Ishikawa (cell line): ENCODE results near the gene INO80D.

Experiments
- CEBPB ChIP-seq: IDR thresholded peaks from 2 replicates; pipeline ENCODE4 v1.6.1; 2012
- CREB1 ChIP-seq: IDR thresholded peaks from 2 replicates; pipeline ENCODE4 v1.6.1; 2012; ENCODE audit warnings: low read depth
- EGR1 ChIP-seq: IDR thresholded peaks from 2 replicates; pipeline ENCODE4 v1.6.1; 2012
- EP300 ChIP-seq: IDR thresholded peaks from 2 replicates; pipeline ENCODE4 v1.6.1; 2012; ENCODE audit warnings: borderline replicate concordance
- FOXM1 ChIP-seq: IDR thresholded peaks from 2 replicates; pipeline ENCODE4 v1.6.1; 2012; ENCODE audit warnings: low read depth, borderline replicate concordance
- MAX ChIP-seq: IDR thresholded peaks from 2 replicates; pipeline ENCODE4 v1.6.1; 2012
- NFIC ChIP-seq: IDR thresholded peaks from 2 replicates; pipeline ENCODE4 v1.6.1; 2012
- RAD21 ChIP-seq: IDR thresholded peaks from 2 replicates; pipeline ENCODE4 v1.6.1; 2012; ENCODE audit warnings: low read depth
- REST ChIP-seq: IDR thresholded peaks from 2 replicates; pipeline ENCODE4 v1.6.1; 2012; ENCODE audit warnings: low read depth, mild to moderate bottlenecking
- TAF1 ChIP-seq: IDR thresholded peaks from 2 replicates; pipeline ENCODE4 v1.6.1; 2012; ENCODE audit warnings: low read depth, mild to moderate bottlenecking
- TCF12 ChIP-seq: IDR thresholded peaks from 2 replicates; pipeline ENCODE4 v1.6.1; 2012; ENCODE audit warnings: low read depth
- TEAD4 ChIP-seq: IDR thresholded peaks from 2 replicates; pipeline ENCODE4 v1.6.1; 2012
- USF1 ChIP-seq: IDR thresholded peaks from 2 replicates; pipeline ENCODE4 v1.6.1; 2012
- YY1 ChIP-seq: IDR thresholded peaks from 2 replicates; pipeline ENCODE4 v1.6.1; 2012; ENCODE audit warnings: low read depth
- ZBTB7A ChIP-seq: IDR thresholded peaks from 2 replicates; pipeline ENCODE4 v1.6.1; 2012; ENCODE audit warnings: low read depth

The INO80D gene

GRCh38 chr2:205948496-205948837, 137.5 kb downstream of the INO80D start:
- no peak for TF ChIP-seq YY1
- no peak for TF ChIP-seq CEBPB
- TF ChIP-seq REST, result no peak
- no peak for TF ChIP-seq ZBTB7A
- TF ChIP-seq TAF1, result no peak

GRCh38 chr2:205947621-205948495, 138.1 kb downstream of the INO80D start:
- peak; percentile 82 for TF ChIP-seq RAD21
- TF ChIP-seq YY1, result no peak

GRCh38 chr2:205946226-205946625, 139.7 kb downstream of the INO80D start:
- no peak for TF ChIP-seq CREB1
- no peak for TF ChIP-seq USF1
- no peak for TF ChIP-seq ZBTB7A
- no peak for TF ChIP-seq RAD21
- TF ChIP-seq EGR1, result no peak
- TF ChIP-seq FOXM1, result no peak
- TF ChIP-seq EP300, result no peak
- no peak for TF ChIP-seq NFIC
- no peak for TF ChIP-seq TAF1
- TF ChIP-seq CEBPB, result no peak
- no peak for TF ChIP-seq REST
- no peak for TF ChIP-seq TEAD4
- no peak for TF ChIP-seq MAX
- no peak for TF ChIP-seq YY1
- TF ChIP-seq TCF12, result no peak
